ENCODE data around the gene BLM. TPM values are rescaled to one million over a fixed set of nuclear protein-coding genes. Genes with fewer than 3 reads are reported as not detected.

The BLM gene
- total RNA-seq, 1 experiment from 2014 or later, result 41.3 TPM

- H3K4ac ChIP-seq (ENCODE audit: low read depth, low read length), result no peak overlapping the region
- H4K8ac ChIP-seq (replicated peaks; ENCODE audit: insufficient read length, low read depth, low read length), result no peak overlapping the region
- no peak overlapping the region for H2BK15ac ChIP-seq (ENCODE audit: low read depth, low read length)
- H3K27me3 ChIP-seq (ENCODE audit: insufficient read depth, low read length), result no peaks in the 10 kb centered on the region
- H3K27ac ChIP-seq (ENCODE audit: insufficient read length, low read depth, low read length), result no peak overlapping the region
- H3K36me3 Mint-ChIP-seq (ENCODE audit: insufficient read depth in 1 of 3, low read depth in 3 of 3), result peaks cover 11 to 62% (median 50%) of the 10 kb centered on the region in 3 experiments; a peak in 6 of 7 replicates
- H2BK5ac ChIP-seq (ENCODE audit: insufficient read length, low read length), result no peak overlapping the region
- no peaks in the 10 kb centered on the region for H3K4me1 ChIP-seq (ENCODE audit: insufficient read depth, low read length)
- no peak overlapping the region for H3K9ac ChIP-seq (ENCODE audit: extremely low read depth, insufficient read length, low read length)
- no peak overlapping the region for H2BK20ac ChIP-seq (ENCODE audit: low read depth, low read length, poor library complexity, severe bottlenecking)
- no peak overlapping the region for H3T11ph ChIP-seq (ENCODE audit: low read length)
- H3K18ac ChIP-seq (ENCODE audit: insufficient read length, low read depth, low read length), result no peak overlapping the region
- no peaks in the 10 kb centered on the region for H3K23me2 ChIP-seq (ENCODE audit: insufficient read length, low read depth, low read length, poor library complexity, severe bottlenecking)
- H3K27me3 Mint-ChIP-seq (ENCODE audit: low read depth), result no peaks in the 10 kb centered on the region
- H3K79me1 ChIP-seq (ENCODE audit: insufficient read depth, low read depth, low read length, poor library complexity, severe bottlenecking), result no peaks in the 10 kb centered on the region
- peak overlapping the region in 1 of 3 experiments; percentile 69; a peak in 1 of 7 replicates for H3K27ac Mint-ChIP-seq
- H2BK120ac ChIP-seq (ENCODE audit: low read depth, low read length, poor library complexity, severe bottlenecking), result no peak overlapping the region
- no peak for DNase-seq
- no peak overlapping the region for H3K4me2 ChIP-seq (ENCODE audit: insufficient read depth, insufficient read length, low read length)
- H2AFZ ChIP-seq (ENCODE audit: low read length), result no peak overlapping the region
- no peaks in the 10 kb centered on the region for H3K9me3 ChIP-seq (ENCODE audit: control insufficient read depth, low read depth, low read length)
- no peak overlapping the region for H2AK5ac ChIP-seq (ENCODE audit: insufficient read length, low read length)
- no peak overlapping the region for H3K23ac ChIP-seq (ENCODE audit: insufficient read length, low read depth, low read length)
- H4K91ac ChIP-seq (ENCODE audit: insufficient read length, low read depth, low read length), result no peak overlapping the region
- H3K4me3 Mint-ChIP-seq, result no peak overlapping the region
- H3K9me3 Mint-ChIP-seq, result no peaks in the 10 kb centered on the region
- H3K14ac ChIP-seq (ENCODE audit: insufficient read depth, low read length), result no peak overlapping the region
- WGBS (ENCODE audit: extremely low coverage, insufficient read length, low lambda C conversion rate), result no CpG with 5 or more reads among the region's 8 CpGs
- no peak overlapping the region for H3K56ac ChIP-seq (ENCODE audit: insufficient read length, low read depth, low read length)
- H3K4me1 Mint-ChIP-seq, result peaks cover 9 to 18% of the 10 kb centered on the region in 2 experiments; a peak in 3 of 4 replicates
- no peak for TF ChIP-seq CTCF (conservative IDR thresholded peaks at IDR 0.05)
- H2BK12ac ChIP-seq (ENCODE audit: insufficient read length, low read depth, low read length), result no peak overlapping the region
- H4K20me1 ChIP-seq (ENCODE audit: control insufficient read depth, insufficient read depth, insufficient read length), result no peaks in the 10 kb centered on the region
- H3K79me2 ChIP-seq (ENCODE audit: insufficient read depth, low read length), result no peaks in the 10 kb centered on the region; the same call in 1 of the 2 replicates
- H4K5ac ChIP-seq (ENCODE audit: insufficient read length, low read depth, low read length), result no peak overlapping the region
These were observed 34.2 kb downstream of the BLM start for GRCh38 chr15:90751300-90751825.

All from H9 (cell line).